ENCODE results near the gene LPA. TPM values are rescaled to one million over a fixed set of nuclear protein-coding genes. Genes with fewer than 3 reads are reported as not detected.
"Not testable (repeated sequence)": the region's sequence is repeated elsewhere in the genome, so short reads cannot be mapped to it uniquely, and the experiment has no call there.

Gene LPA
- not detected for total RNA-seq

- not testable (repeated sequence) for H3K4me1 ChIP-seq, H3K36me3 ChIP-seq, H3K27ac ChIP-seq, ATAC-seq, H3K27me3 ChIP-seq, H3K9me3 ChIP-seq, H3K4me3 ChIP-seq
- 88 to 100% methylated on average over 1 of the region's 1 CpG for WGBS, 2 donors (ENCODE audit: low coverage in 1 of 2)
Observed at GRCh38 chr6:160664198-160664597, at the start of gene LPA. LPA (minus strand) TSS chr6:160664275; CDS start chr6:160664214, 61 bp downstream.

- ATAC-seq, H3K4me3 ChIP-seq, H3K9me3 ChIP-seq, H3K27me3 ChIP-seq, H3K36me3 ChIP-seq, H3K4me1 ChIP-seq, H3K27ac ChIP-seq: not testable (repeated sequence)
Observed at GRCh38 chr6:160708993-160709392, 44.9 kb upstream of the LPA start.

- H3K27me3 ChIP-seq, H3K4me3 ChIP-seq, H3K27ac ChIP-seq, H3K4me1 ChIP-seq, ATAC-seq, H3K36me3 ChIP-seq, H3K9me3 ChIP-seq: not testable (repeated sequence)
- WGBS, 2 donors (ENCODE audit: low coverage in 1 of 2): 81 to 82% methylated on average over 5 to 6 of the region's 7 CpGs
Observed at GRCh38 chr6:160704688-160705087, 40.6 kb upstream of the LPA start.

- ATAC-seq, H3K4me3 ChIP-seq, H3K27me3 ChIP-seq, H3K36me3 ChIP-seq, H3K4me1 ChIP-seq, H3K9me3 ChIP-seq, H3K27ac ChIP-seq: not testable (repeated sequence)
- WGBS, 2 donors (ENCODE audit: low coverage in 1 of 2): 84 to 96% methylated on average over 3 to 5 of the region's 6 CpGs
Observed at GRCh38 chr6:160701918-160702680, 38.0 kb upstream of the LPA start, which contains the start of gene PLG. PLG (plus strand) TSS chr6:160702244; CDS start chr6:160702305, 61 bp downstream.

GRCh38 chr6:160697826-160698225, 33.8 kb upstream of the LPA start:
- Histone ChIP-seq H3K9me3 (no peaks in the 10 kb centered on the region), H3K36me3 (no peaks in the 10 kb centered on the region), H3K4me1 (no peaks in the 10 kb centered on the region), H3K27ac (no peak overlapping the region), H3K4me3 (no peak overlapping the region), H3K27me3 (no peaks in the 10 kb centered on the region)
- WGBS, 2 donors (ENCODE audit: low coverage in 1 of 2): 71 to 93% methylated on average over 3 to 5 of the region's 6 CpGs
- TF ChIP-seq CTCF (IDR thresholded peaks at IDR 0.05): no peak
- TF ChIP-seq POLR2A (IDR thresholded peaks at IDR 0.05): no peak
- no peak for TF ChIP-seq EP300 (IDR thresholded peaks at IDR 0.05)
- TF ChIP-seq POLR2AphosphoS5 (IDR thresholded peaks at IDR 0.05): no peak
- ATAC-seq: no peak

GRCh38 chr6:160696884-160697283, 32.8 kb upstream of the LPA start:
- H3K9me3 ChIP-seq, ATAC-seq, H3K27ac ChIP-seq, H3K27me3 ChIP-seq, H3K4me3 ChIP-seq, H3K36me3 ChIP-seq, H3K4me1 ChIP-seq: not testable (repeated sequence)
- whole genome bisulfite sequencing, 2 donors (ENCODE audit: low coverage in 1 of 2): 57 to 84% methylated on average over 3 of the region's 3 CpGs

GRCh38 chr6:160695622-160696021, 31.5 kb upstream of the LPA start:
- not testable (repeated sequence) for H3K9me3 ChIP-seq, ATAC-seq
- 64 to 90% methylated on average over 1 of the region's 2 CpGs for WGBS, 2 donors (ENCODE audit: low coverage in 1 of 2)

GRCh38 chr6:160695025-160695424, 30.9 kb upstream of the LPA start:
- not testable (repeated sequence) for H3K36me3 ChIP-seq, H3K4me3 ChIP-seq, H3K27me3 ChIP-seq, H3K27ac ChIP-seq, H3K4me1 ChIP-seq, H3K9me3 ChIP-seq, ATAC-seq

More at GRCh38 chr6:160695622-160696021, 31.5 kb upstream of the LPA start:
- not testable (repeated sequence) for H3K27ac ChIP-seq, H3K4me3 ChIP-seq, H3K4me1 ChIP-seq, H3K27me3 ChIP-seq, H3K36me3 ChIP-seq
